Adipocyte (in vitro differentiated cells): Measurements from ENCODE around the gene LHFPL2.

ENCODE experiments used
- DNase-seq: peaks from one replicate; pipeline ENCODE4 v3.0.0-alpha.2; 2015; ENCODE audit warnings: low read depth
- H3K27me3 ChIP-seq: replicated peaks from 2 replicates; pipeline ENCODE4 v1.7.0; 2013; ENCODE audit warnings: mild to moderate bottlenecking, low read length, moderate library complexity; ENCODE audit not compliant: control insufficient read depth, insufficient read depth
- H3K36me3 ChIP-seq: 2 replicates; pipeline ENCODE4 v1.7.0; 2013; ENCODE audit warnings: low read length, mild to moderate bottlenecking, moderate library complexity; ENCODE audit not compliant: control insufficient read depth, insufficient read depth, severe bottlenecking
- H3K4me1 ChIP-seq: 2 replicates; pipeline ENCODE4 v1.7.0; 2013; ENCODE audit warnings: mild to moderate bottlenecking, low read length, moderate library complexity; ENCODE audit not compliant: control insufficient read depth, insufficient read depth
- H3K4me3 ChIP-seq: 2 replicates; pipeline ENCODE4 v1.7.0; 2013; ENCODE audit warnings: mild to moderate bottlenecking, low read length, moderate library complexity
- H3K9ac ChIP-seq: 2 replicates; pipeline ENCODE4 v1.7.0; 2013; ENCODE audit warnings: mild to moderate bottlenecking, low read length, moderate library complexity
- H3K9me3 ChIP-seq: 2 replicates; pipeline ENCODE4 v1.7.0; 2013; ENCODE audit warnings: mild to moderate bottlenecking, low read length, moderate library complexity; ENCODE audit not compliant: control insufficient read depth

LHFPL2 gene

GRCh38 chr5:78513441-78513840 lies 135.1 kb downstream of the LHFPL2 start:
- peaks cover 30% of the 10 kb centered on the region for H3K4me1 ChIP-seq
- no peaks in the 10 kb centered on the region for H3K27me3 ChIP-seq
- H3K9ac ChIP-seq, result no peak overlapping the region
- H3K9me3 ChIP-seq, result no peaks in the 10 kb centered on the region
- peaks cover 8% of the 10 kb centered on the region for H3K36me3 ChIP-seq
- no peak for DNase-seq
- no peak overlapping the region for H3K4me3 ChIP-seq

- H3K4me1 ChIP-seq, result peaks cover 33% of the 10 kb centered on the region
- H3K36me3 ChIP-seq, result peaks cover 8% of the 10 kb centered on the region
- H3K9me3 ChIP-seq, result no peaks in the 10 kb centered on the region
- no peak overlapping the region for H3K9ac ChIP-seq
- DNase-seq, result no peak
- H3K27me3 ChIP-seq, result no peaks in the 10 kb centered on the region
- H3K4me3 ChIP-seq, result no peak overlapping the region
Observed at GRCh38 chr5:78512435-78512834, 136.1 kb downstream of the LHFPL2 start.

GRCh38 chr5:78511121-78511906 lies 137.3 kb downstream of the LHFPL2 start:
- peaks cover 44% of the 10 kb centered on the region for H3K4me1 ChIP-seq
- H3K9ac ChIP-seq, result no peak overlapping the region
- DNase-seq, result no peak
- H3K4me3 ChIP-seq, result no peak overlapping the region
- no peaks in the 10 kb centered on the region for H3K9me3 ChIP-seq
- H3K27me3 ChIP-seq, result no peaks in the 10 kb centered on the region
- H3K36me3 ChIP-seq, result peaks cover 8% of the 10 kb centered on the region

- no peaks in the 10 kb centered on the region for H3K27me3 ChIP-seq
- H3K4me1 ChIP-seq, result peaks cover 56% of the 10 kb centered on the region
- H3K9me3 ChIP-seq, result no peaks in the 10 kb centered on the region
- peak overlapping the region; percentile 75 for H3K9ac ChIP-seq
- DNase-seq, result no peak
- H3K36me3 ChIP-seq, result peaks cover 8% of the 10 kb centered on the region
- peak overlapping the region; percentile 74 for H3K4me3 ChIP-seq
Observed at GRCh38 chr5:78509884-78510769, 138.4 kb downstream of the LHFPL2 start.

GRCh38 chr5:78509145-78509865 lies 139.3 kb downstream of the LHFPL2 start:
- Histone ChIP-seq H3K4me3 (peak overlapping the region; percentile 74), H3K27me3 (no peaks in the 10 kb centered on the region), H3K9ac (peak overlapping the region; percentile 75), H3K36me3 (peaks cover 8% of the 10 kb centered on the region), H3K9me3 (no peaks in the 10 kb centered on the region), H3K4me1 (peaks cover 64% of the 10 kb centered on the region)
- no peak for DNase-seq

- H3K4me3 ChIP-seq, result peak overlapping the region; percentile 74
Observed at GRCh38 chr5:78508186-78508765, 140.3 kb downstream of the LHFPL2 start.

GRCh38 chr5:78507531-78507930 lies 141.0 kb downstream of the LHFPL2 start:
- no peak for DNase-seq
- H3K27me3 ChIP-seq, result no peaks in the 10 kb centered on the region
- H3K9me3 ChIP-seq, result no peaks in the 10 kb centered on the region
- H3K4me3 ChIP-seq, result no peak overlapping the region
- no peak overlapping the region for H3K9ac ChIP-seq
- H3K36me3 ChIP-seq, result no peaks in the 10 kb centered on the region
- peaks cover 72% of the 10 kb centered on the region for H3K4me1 ChIP-seq

More at GRCh38 chr5:78508186-78508765, 140.3 kb downstream of the LHFPL2 start:
- DNase-seq, result peak; percentile 65
- H3K4me1 ChIP-seq, result peaks cover 71% of the 10 kb centered on the region
- H3K9me3 ChIP-seq, result no peaks in the 10 kb centered on the region
- peak overlapping the region; percentile 75 for H3K9ac ChIP-seq
- H3K36me3 ChIP-seq, result no peaks in the 10 kb centered on the region
- H3K27me3 ChIP-seq, result no peaks in the 10 kb centered on the region

GRCh38 chr5:78506261-78507024 lies 142.1 kb downstream of the LHFPL2 start:
- H3K4me1 ChIP-seq, result peaks cover 82% of the 10 kb centered on the region

GRCh38 chr5:78505860-78506259 lies 142.7 kb downstream of the LHFPL2 start:
- no peak overlapping the region for H3K9ac ChIP-seq
- H3K4me1 ChIP-seq, result peaks cover 88% of the 10 kb centered on the region
- H3K36me3 ChIP-seq, result no peaks in the 10 kb centered on the region
- H3K27me3 ChIP-seq, result no peaks in the 10 kb centered on the region
- H3K9me3 ChIP-seq, result no peaks in the 10 kb centered on the region
- H3K4me3 ChIP-seq, result no peak overlapping the region
- DNase-seq, result no peak

More at GRCh38 chr5:78506261-78507024, 142.1 kb downstream of the LHFPL2 start:
- Histone ChIP-seq H3K9ac (no peak overlapping the region), H3K36me3 (no peaks in the 10 kb centered on the region), H3K27me3 (no peaks in the 10 kb centered on the region), H3K4me3 (no peak overlapping the region), H3K9me3 (no peaks in the 10 kb centered on the region)
- DNase-seq, result peak; percentile 58
